Thoracic aorta (tissue), 2 donors: ENCODE results near the gene PDE6G. TPM values are rescaled to one million over a fixed set of nuclear protein-coding genes. Genes with fewer than 3 reads are reported as not detected.

Experiments
- ATAC-seq: fragments of 150-250 bp; one replicate; pipeline ENCODE4 v1.8.0; 2017; ENCODE audit warnings: low read depth; ENCODE audit not compliant: insufficient number of reproducible peaks, low FRiP score
- DNase-seq: peaks from one replicate; pipeline ENCODE4 v3.0.0-alpha.2; 2020; ENCODE audit warnings: low spot score
- H3K27ac ChIP-seq, 2 donors: fragments of 200-600 bp; sonication (generic); 1 replicate in 1 of 2; 2 replicates in 1 of 2; pipeline ENCODE4 v1.5.1; 2016; ENCODE audit warnings: mild to moderate bottlenecking in 2 of 2, moderate library complexity in 2 of 2
- H3K27me3 ChIP-seq: fragments of 200-600 bp; sonication (generic); replicated peaks from 2 replicates; pipeline ENCODE4 v1.6.0; 2016; ENCODE audit warnings: mild to moderate bottlenecking; ENCODE audit not compliant: insufficient read depth
- H3K36me3 ChIP-seq: fragments of 200-600 bp; sonication (generic); one replicate; pipeline ENCODE4 v1.5.1; 2016
- H3K4me1 ChIP-seq, 2 donors: fragments of 200-600 bp; sonication (generic); 1 replicate in 1 of 2; 2 replicates in 1 of 2; pipeline versions ENCODE4 v1.5.1 to v1.6.0; 2016; ENCODE audit warnings: low read depth in 2 of 2, mild to moderate bottlenecking in 1 of 2; ENCODE audit not compliant: control insufficient read depth in 1 of 2
- H3K4me3 ChIP-seq: fragments of 200-600 bp; sonication (generic); 2 replicates; pipeline ENCODE4 v1.5.1; 2016; ENCODE audit warnings: mild to moderate bottlenecking
- H3K9me3 ChIP-seq: fragments of 200-600 bp; sonication (generic); 2 replicates; pipeline ENCODE4 v1.5.1; 2016
- total RNA-seq, 2 donors: library from RNA; depleted of rRNA; stranded (reverse); fragments of >200 nt; gene quantifications; one replicate each; pipeline versions ENCODE4 v1.1.0 to v1.2.3, GENCODE V29; 2016
- TF ChIP-seq, protein P1 (sequence below): fragments of 200-600 bp; sonication (generic); IDR thresholded peaks from one replicate; pipeline ENCODE4 v1.5.1; 2019; ENCODE audit warnings: antibody characterized with exemption

The PDE6G gene
- total RNA-seq, 2 donors from 2014 or later: not detected

DNA sequence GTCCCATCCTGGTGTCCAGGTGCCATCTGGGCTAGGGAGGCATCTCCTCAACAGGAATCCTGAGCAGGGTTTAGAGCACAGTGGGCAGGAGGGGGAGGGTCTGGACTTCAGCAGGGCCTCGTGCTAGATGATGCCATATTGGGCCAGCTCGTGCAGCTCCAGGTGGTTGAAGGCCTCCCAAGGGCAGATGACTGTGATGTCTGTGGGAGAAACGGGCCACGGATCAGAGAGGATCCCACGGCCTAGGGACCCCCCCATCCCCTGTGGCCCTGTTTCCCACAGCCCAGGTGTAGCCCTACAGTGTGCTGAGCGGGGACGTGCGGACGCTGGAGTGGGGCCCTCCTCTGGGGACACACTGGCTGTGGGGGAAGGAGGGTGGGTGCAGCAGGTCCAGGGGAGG is 5.4 kb downstream of the PDE6G start:
- ATAC-seq: no peak
- H3K27me3 ChIP-seq: peaks cover 3% of the 10 kb centered on the region

DNA sequence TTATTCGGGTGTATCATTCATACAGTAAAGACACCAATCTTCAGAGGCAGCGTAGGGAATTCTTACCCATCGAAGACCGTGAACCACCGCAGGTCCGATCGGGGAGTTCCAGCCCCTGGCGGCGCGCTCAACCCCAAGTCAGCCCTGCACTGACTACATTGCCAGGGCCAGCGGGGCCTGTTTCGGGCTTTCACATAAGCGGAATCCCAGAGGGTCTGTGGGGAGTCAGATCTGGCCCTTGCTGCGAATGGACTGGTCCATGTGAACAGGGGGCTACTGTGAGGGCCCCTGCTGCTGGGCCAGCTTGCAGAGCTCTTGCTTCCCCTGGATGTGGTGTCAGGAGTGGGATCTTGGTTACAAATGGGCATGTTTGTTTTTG is 7.6 kb downstream of the PDE6G start:
- no peaks in the 10 kb centered on the region for H3K36me3 ChIP-seq
- ATAC-seq: no peak
- H3K9me3 ChIP-seq: no peaks in the 10 kb centered on the region
- TF ChIP-seq, protein P1, sequence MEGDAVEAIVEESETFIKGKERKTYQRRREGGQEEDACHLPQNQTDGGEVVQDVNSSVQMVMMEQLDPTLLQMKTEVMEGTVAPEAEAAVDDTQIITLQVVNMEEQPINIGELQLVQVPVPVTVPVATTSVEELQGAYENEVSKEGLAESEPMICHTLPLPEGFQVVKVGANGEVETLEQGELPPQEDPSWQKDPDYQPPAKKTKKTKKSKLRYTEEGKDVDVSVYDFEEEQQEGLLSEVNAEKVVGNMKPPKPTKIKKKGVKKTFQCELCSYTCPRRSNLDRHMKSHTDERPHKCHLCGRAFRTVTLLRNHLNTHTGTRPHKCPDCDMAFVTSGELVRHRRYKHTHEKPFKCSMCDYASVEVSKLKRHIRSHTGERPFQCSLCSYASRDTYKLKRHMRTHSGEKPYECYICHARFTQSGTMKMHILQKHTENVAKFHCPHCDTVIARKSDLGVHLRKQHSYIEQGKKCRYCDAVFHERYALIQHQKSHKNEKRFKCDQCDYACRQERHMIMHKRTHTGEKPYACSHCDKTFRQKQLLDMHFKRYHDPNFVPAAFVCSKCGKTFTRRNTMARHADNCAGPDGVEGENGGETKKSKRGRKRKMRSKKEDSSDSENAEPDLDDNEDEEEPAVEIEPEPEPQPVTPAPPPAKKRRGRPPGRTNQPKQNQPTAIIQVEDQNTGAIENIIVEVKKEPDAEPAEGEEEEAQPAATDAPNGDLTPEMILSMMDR: no peak
- H3K4me3 ChIP-seq: no peak overlapping the region
- no peaks in the 10 kb centered on the region for H3K4me1 ChIP-seq
- peaks cover 3% of the 10 kb centered on the region for H3K27me3 ChIP-seq
- no peak overlapping the region for H3K27ac ChIP-seq
- DNase-seq: no peak

More for the DNA sequence above, 5.4 kb downstream of the PDE6G start:
- TF ChIP-seq, protein P1: no peak
- Histone ChIP-seq H3K36me3 (no peaks in the 10 kb centered on the region), H3K9me3 (no peaks in the 10 kb centered on the region), H3K4me3 (no peak overlapping the region), H3K27ac (no peak overlapping the region), H3K4me1 (no peaks in the 10 kb centered on the region)
- DNase-seq: no peak

DNA sequence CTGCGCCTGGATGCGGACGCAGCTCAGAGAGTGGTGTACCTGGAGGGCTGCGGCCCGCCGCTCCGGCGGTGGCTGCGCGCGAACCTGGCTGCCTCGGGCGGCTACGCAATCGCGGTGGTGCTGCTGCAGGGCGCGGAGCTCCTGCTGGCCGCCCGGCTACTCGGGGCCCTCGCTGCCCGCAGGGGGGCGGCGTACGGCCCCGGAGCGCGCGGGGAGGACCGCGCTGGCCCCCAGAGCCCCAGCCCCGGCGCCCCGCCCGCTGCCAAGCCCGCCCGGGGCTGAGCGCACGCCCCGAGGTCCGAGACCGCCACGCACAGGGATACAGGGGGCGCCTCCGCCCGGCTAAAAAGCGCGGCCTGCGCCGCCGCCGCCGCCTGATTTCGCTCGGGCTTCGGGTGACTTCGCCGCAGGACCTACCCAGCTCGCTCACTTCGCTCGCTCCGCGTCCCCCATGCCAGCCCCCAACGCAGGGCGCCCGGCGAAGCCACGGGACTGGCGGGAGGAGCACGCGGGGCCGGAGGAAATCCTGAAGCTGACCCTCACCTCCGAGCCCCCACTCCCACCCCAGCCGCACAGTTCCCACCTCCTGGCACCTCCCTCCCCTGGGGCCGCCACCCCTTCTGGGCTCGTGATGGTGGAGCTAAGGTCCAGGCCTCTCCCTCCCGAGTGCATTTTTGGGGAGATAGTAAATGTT is 8.2 kb downstream of the PDE6G start:
- DNase-seq: no peak
- peaks cover 3% of the 10 kb centered on the region for H3K27me3 ChIP-seq
- H3K36me3 ChIP-seq: no peaks in the 10 kb centered on the region
- no peak for ATAC-seq
- TF ChIP-seq, protein P1: no peak
- H3K9me3 ChIP-seq: no peaks in the 10 kb centered on the region
- H3K4me3 ChIP-seq: no peak overlapping the region
- no peaks in the 10 kb centered on the region for H3K4me1 ChIP-seq
- H3K27ac ChIP-seq: no peak overlapping the region

DNA sequence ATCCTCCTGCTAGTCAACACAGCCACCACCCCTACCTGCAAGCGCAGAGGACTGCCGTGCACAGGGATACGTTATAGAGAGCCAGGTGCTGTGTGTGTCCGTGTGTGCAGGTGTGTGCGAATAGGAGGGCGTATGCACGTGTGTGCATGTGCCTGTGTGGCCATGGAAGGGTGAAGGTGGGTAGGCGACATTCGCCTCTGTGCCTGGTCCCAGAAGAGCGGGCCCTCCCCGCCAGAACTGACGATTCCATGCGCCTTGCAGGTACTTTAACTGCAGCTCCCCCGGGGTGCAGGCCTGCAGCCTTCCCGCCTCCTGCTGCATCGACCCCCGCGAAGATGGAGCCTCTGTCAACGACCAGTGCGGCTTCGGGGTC is 8.7 kb downstream of the PDE6G start:
- no peak for DNase-seq
- Histone ChIP-seq H3K4me3 (no peak overlapping the region), H3K9me3 (no peaks in the 10 kb centered on the region), H3K27me3 (peaks cover 3% of the 10 kb centered on the region), H3K27ac (no peak overlapping the region), H3K36me3 (no peaks in the 10 kb centered on the region), H3K4me1 (no peaks in the 10 kb centered on the region)
- no peak for ATAC-seq
- TF ChIP-seq, protein P1: no peak

DNA sequence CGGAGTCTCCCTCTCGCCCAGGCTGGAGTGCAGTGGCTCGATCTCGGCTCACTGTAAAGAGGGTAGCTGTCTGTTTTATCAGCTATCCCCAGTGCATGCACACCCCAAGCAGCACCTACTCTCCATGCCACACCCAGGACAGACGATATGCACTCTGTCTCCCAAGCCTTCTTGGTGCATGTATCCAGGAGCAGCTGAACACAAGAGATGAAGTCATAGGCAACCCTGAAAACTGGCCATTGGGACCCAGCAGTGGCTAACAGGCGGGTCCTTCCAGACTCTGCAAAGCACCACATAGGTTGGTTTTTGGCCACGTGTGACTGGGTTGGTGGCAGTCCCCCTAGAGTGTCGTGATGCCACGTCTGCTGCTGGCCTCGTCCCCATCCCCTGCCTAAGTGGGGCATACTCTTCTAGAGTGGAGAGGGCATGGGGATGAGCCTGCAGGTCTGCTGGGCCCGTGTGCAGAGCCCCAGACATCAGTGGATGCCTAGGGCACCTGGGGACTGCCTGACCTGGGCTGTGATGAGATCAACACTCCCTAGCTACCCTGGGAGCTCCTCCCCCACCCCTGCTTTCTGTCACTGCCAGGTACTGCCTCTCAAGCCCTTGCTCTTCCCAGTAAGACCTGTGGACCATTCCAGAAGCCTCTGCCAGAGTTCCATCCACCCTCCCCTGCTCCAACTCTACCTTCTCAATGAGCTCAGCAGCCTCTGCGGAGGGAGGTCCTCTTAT is 9.3 kb downstream of the PDE6G start:
- H3K27me3 ChIP-seq: peaks cover 3% of the 10 kb centered on the region
- H3K4me1 ChIP-seq: no peaks in the 10 kb centered on the region
- H3K9me3 ChIP-seq: no peaks in the 10 kb centered on the region
- no peak overlapping the region for H3K27ac ChIP-seq
- DNase-seq: no peak
- no peak overlapping the region for H3K4me3 ChIP-seq
- ATAC-seq: no peak
- H3K36me3 ChIP-seq: no peaks in the 10 kb centered on the region
- TF ChIP-seq, protein P1: no peak
